Measurements from ENCODE around the gene PDP2.

PDP2 gene, protein sequence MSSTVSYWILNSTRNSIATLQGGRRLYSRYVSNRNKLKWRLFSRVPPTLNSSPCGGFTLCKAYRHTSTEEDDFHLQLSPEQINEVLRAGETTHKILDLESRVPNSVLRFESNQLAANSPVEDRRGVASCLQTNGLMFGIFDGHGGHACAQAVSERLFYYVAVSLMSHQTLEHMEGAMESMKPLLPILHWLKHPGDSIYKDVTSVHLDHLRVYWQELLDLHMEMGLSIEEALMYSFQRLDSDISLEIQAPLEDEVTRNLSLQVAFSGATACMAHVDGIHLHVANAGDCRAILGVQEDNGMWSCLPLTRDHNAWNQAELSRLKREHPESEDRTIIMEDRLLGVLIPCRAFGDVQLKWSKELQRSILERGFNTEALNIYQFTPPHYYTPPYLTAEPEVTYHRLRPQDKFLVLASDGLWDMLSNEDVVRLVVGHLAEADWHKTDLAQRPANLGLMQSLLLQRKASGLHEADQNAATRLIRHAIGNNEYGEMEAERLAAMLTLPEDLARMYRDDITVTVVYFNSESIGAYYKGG

DNA sequence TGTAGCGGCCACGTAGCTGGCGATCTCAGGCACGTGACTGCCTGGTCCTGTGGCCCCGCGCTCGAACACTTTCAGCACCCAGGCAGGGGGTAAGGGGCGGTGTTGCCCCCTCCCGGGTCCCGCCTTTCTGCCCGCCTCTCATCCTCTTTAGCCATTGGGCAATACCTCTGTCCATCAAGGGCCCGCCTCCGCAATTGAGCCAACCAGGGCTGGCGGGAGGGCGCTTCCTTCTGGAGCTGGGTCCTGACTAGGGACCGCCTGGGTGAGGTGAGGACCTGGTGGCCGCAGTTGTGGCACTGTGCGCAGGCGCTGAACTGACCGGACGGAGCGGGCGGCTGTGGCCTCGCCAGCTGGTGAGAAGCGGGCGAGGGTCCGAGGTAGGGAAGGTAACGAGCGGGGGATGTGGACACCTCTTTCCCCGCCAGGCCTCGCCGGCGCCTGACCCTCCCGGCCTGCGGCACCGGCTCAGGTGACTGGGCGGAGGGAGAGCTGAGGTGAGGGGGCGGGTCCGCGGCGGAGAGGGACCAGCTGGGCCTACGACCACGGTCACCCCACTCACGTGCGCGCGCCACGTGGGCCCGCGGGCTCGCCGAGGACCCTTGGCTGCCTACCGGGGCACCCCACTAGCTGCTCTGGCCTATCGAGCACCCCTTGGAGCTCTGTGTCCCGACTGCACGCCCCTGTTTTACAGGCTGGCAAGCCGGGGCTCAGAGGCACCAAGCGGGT is at the start of gene PDP2:
Gene PDP2 (plus strand): TSS at position 228 of the 726 bp plus-strand sequence. CDS start 3,770 bp downstream, outside the sequence.
- peak; percentile 80 for DNase-seq

DNA sequence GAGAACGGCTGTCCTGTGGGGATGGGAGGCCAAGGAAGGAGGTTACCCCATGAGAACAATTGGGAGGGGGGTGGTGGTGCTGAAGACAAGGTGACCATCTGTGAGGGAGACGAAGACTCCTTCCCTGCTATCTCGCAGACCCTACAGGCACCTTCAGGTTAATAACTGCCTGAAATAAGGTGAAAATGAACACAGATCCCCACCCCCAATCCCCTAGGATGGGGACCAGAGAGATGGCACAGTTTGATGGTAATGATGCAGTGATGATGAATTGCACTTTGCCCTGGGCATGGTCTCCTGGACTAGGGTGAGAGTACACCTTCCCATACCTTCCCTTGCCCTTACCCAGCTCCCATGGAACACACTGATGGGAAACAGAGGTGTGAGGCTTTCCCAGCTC is 48.1 kb upstream of the PDP2 start:
- DNase-seq, result no peak

DNA sequence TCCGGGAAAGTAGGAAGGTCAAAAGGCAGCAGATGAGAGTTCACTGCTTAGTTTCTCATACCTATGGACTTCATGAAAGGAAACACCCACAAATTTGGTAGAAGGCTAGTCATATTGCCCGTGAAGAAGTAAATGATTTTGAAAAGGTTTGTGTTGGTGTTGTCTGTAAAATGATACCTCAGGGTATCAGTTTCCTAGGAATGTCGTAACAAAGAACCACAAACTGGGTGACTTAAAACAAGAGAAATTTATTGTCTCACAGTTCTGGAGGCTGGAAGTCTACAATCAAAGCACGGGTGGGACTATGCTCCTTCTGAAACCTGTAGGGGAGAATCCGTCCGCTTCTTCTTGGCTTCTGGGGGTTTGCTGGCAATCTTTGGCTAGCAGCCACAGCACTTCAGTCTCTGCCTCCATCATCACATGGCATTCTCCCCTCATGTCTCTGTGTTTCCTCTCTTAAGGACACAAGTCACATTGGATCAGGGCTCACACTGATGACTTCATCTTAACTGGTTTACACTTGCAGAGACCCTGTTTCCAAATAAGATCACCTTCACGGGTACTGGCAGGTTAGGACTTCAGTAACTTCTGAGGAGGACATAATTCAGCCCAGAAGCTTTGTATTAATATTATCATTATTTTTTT is 47.5 kb upstream of the PDP2 start:
- DNase-seq, result no peak

DNA sequence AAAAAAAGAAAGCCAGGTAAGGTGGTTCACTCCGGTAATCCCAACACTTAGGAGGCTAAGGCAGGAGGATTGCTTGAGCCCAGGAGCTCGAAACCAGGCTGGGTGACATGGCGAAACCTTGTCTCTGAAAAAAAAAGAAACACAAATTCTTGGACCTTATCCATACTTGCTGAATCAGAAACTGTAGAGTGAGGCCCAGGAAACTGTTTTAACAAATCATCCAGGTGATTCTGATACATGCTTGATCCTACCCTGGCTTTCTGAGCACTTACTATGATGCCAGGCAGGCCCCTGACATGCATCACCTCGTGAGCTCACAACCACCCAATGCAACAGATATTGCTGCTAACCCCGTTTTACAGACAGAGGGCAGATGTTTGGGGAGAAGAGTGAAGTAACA is 45.6 kb upstream of the PDP2 start:
- DNase-seq, result no peak

DNA sequence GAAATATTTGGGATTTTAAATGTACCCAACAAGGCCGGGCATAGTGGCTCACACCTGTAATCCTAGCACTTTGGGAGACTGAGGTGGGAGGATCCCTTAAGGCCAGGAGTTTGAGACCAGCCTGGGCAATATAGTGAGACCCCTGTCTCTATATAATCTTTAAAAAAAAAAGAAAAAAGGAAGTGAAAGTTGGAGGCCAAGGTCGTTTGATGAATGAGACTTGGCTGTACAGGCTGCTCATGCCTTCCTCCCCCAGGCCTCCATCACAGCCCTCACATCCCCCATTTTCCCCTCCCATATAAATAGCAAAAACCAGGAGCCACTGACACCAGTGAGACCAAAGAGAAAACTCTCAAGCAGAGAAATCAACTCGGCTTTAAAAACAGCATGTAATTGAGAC is 39.4 kb upstream of the PDP2 start:
- DNase-seq, result no peak

DNA sequence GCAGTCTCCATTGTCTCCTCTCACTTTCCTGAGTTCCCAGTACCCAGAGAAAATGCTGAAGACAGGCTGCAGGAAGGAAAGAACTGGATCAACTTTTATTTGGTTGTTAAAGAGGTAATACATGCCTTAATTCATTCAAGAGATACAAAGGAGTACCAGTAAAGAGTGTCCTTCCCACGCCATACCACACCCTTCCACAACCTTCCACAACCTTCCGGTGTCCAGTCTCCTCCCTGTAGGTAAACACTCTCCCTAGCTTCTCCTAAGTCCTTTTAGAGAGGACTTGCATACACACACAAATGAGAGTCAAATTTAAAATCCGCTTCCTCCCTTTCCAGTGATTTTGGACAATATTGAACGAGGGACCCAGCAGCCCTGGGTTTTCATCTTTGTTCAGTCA is 38.9 kb upstream of the PDP2 start:
- no peak for DNase-seq

DNA sequence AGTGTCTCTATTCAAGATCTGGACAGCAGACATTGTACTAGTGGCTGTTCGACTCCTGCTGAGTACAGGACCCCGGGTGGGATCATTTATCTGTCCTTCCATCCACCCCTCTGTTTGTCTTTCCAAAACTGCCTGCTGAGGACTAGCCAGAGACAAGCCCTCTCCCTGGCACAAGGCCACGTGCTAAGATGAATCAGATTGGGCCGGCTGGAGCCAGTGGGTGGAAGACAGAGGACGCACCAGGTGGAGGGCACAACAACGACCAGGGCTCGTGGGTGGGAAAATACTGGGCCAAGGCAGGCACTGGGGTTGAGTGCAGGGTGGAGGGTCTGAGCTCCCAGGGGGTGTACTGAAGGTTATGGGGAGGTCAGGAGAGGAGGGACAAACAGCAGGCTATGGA is 37.5 kb upstream of the PDP2 start:
- DNase-seq, result no peak

DNA sequence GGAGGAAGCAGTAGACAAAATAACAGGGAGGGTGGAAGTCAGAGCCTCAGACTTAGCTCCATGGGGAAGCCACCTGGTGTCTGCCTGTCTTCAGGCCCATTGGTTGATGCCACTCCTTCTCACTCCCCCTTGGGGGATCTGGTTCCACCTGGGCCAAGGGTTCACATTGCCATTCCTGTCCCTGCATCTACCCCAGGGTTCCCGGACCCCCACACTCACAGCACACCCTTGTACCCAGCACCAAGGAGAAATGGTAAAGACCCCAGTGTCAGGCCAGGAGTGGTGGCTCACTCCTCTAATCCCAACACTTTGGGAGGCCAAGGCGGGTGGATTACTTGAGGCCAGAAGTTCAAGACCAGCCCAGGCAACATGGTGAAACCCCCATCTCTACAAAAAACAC is 37.1 kb upstream of the PDP2 start:
- DNase-seq, result no peak

DNA sequence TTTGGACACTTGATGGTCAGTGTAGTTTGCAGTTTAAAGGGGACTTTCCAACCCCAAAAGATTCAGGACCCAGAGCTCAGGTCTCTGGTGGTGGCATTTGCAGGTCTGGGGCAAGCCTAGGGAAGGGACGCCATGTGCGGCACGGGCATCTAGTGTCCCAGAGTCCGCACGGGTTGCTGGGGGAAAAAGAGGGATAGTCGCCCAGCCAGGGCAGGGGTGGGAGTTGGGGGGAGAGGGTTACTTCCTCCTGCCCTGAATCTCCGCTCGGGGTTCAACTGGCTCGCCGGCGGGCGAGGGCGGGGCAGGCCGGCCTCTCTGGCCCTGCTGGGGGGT is 36.3 kb upstream of the PDP2 start:
- no peak for DNase-seq

DNA sequence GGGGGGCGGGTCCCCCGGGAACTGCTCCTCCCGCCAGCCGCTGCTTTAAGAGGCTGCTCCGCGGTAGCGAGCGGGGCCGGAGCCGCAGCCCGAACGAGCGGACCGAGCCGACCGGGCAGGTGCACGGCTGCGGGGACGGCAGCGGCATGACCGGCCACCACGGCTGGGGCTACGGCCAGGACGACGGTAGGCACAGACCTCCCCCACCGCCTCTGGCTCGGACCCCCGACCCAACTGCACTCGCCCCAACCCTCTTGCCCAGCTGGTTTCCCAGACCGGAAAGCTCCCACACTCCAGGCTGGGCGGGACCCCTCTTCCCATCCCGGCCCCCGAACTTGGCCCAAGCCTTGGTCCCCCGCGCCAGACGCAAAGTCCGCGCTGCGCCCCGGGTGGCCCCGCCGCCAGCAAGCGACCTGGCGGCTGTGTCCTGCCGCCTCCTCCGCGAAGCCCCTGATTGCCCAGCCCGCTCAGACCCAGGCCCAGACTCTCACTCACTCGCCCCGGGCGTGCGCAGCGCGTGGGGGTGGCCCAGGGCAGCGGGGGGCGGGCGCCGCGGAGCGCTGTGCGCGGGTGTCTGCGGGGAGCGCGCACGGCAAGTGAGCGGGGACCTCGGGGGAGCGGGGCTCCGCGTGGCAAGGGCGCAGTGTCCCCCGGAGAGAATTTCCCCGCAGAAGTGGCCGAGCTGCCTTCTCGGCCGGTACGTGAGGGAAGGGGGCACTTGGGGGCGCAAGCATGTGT is 35.8 kb upstream of the PDP2 start, which contains the start of gene CA7:
Gene CA7 (plus strand): TSS at position 73 of the 738 bp plus-strand sequence. CDS start 74 bp downstream, at position 147.
- DNase-seq, result no peak

DNA sequence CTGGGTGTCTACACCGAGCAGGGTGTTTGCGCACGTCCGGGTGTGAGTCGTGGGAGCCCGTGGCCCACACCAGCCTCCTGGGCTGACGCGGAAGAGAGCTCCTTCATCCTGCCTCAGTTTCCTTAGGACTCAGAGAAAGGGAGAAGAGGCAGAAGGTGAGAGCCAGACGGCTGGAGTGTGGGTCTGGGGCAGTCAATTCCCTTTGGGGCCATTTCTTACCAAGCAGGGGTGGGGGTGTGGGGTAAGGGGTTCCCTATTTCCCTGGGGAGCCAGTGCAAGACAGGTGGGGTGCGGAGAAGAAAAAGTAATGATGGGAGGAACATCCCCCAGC is 35.3 kb upstream of the PDP2 start:
- no peak for DNase-seq

DNA sequence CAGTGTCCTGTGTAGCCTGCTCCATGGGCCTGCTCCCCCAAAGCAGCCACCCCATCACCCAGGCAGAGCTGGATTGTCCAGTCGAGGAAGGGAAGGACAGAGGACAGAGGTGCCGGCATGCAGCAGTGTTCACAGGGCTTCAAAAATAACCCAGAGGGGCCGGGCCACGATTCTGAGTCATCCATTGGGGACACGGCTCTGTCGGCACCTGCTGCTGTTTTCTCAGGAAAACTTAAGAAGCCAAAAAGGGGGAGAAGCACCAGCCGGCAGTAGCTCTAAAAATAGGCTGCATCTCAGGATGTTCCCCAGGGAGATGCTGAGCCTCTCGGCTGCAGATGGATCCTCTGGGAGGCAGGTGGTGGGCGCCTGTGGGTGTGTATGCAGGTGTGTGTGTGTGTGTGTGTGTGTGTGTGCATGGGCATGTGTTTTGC is 34.5 kb upstream of the PDP2 start:
- DNase-seq, result peak; percentile 54

DNA sequence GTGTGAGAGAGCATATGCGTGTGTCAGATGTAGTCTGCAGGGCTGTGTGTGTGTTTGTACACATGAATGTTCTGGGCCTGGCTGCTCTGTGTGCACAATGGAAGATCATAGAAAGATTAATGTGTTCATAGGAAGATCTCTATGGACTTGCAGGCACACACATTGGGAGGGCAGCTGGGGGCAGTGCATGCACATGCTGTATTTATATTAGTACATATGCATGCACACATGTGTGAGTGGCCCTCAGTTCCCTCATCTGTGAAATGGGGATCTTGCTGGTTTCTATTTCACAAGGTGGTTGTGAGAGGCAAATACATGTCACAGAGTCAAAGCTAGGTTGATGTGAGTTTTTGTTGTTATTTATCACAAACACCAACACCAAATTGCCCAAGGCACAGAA is 34.0 kb upstream of the PDP2 start:
- no peak for DNase-seq

DNA sequence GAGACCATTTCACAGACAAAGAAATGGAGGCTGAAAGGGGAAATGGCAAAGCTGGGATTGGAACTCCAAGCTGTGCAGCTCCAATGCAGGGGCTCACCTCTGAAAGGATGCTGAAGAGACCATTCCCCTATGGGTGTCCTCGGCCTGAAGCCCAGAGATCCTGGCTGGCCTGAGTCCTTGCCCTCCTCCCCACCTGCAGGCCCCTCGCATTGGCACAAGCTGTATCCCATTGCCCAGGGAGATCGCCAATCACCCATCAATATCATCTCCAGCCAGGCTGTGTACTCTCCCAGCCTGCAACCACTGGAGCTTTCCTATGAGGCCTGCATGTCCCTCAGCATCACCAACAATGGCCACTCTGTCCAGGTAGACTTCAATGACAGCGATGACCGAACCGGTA is 33.5 kb upstream of the PDP2 start:
- no peak for DNase-seq

DNA sequence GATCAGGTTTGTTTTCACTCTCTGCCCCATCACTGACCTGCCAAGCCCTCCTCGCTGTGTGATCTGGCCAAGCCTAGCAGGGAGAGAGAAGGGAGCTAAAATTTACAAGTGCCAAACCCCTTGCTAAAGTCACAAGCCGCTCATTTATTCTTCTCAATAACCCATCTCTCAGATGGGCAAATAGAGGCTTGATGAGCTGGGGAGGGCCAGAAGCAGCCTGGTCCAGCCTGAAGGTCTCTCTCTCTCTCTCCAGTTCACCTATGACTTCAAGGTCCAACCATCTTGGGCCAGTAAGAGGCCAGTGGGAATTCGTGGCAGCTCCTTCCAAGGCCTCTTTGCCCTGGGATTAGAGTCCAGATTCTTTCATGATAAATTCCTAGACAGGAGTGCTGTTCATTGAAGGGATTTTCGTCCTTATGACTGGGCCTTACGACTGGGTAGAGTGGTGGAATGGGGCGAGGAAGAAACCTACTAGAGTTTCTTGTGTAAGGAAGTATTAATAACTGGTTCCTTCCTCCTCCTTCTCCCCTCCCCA is 32.7 kb upstream of the PDP2 start:
- no peak for DNase-seq

DNA sequence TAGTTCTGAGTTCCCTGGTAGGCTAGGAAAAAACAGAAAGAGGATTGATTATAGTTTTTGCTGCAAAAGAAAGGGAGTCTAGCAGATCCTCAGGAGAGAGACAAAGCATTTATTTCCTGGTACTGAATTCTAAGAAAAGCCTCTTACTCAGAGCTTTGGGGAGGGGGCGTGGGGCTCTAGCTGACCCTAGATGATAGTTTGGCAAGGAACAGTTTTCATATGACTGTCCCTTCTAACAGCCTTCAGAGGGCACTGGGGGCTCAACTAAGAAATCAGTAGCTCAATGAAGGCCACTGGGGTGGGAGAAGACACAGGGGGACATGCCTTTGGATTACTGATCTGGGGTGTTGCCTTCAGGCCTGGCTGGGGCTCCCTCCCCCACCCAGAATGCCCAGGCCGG is 32.1 kb upstream of the PDP2 start:
- no peak for DNase-seq

DNA sequence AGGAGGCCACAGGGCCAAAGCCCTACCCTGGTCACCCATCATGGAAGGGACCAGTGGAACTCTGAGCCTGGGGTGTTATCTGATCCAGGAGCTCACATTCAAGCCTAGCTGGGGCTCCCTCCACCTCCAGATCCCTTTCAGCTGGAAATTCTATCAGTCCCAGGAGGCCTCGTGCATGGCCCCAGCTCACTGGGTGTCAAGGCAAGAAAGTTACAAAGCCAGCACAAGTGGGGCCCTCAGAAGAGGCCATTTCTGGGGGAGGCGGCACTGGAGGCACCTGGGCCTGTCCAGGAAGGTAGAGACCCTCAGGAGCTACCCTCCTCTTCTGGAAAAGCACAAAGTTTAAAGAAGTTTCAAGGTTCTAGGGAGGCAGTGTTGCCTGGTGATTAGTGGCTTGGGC is 31.3 kb upstream of the PDP2 start:
- no peak for DNase-seq

DNA sequence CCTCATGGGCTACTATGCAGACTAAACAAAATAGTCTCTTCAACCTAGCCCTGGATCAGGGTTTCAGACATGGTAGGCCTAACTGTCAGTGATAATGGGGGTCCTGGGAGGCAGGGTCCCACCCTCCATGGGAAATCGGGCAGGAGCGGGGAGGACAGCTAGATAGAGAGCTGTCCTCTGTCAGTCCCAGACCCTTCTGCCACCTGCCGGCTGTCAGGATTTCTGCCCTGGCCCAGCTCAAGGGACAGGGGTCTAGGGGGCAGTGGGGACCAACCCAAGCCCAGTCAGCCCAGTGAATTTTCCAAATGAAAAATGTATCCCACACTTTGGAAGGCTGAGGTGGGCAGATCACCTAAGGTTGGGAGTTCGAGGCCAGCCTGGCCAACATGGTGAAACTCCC is 30.8 kb upstream of the PDP2 start:
- DNase-seq, result no peak

DNA sequence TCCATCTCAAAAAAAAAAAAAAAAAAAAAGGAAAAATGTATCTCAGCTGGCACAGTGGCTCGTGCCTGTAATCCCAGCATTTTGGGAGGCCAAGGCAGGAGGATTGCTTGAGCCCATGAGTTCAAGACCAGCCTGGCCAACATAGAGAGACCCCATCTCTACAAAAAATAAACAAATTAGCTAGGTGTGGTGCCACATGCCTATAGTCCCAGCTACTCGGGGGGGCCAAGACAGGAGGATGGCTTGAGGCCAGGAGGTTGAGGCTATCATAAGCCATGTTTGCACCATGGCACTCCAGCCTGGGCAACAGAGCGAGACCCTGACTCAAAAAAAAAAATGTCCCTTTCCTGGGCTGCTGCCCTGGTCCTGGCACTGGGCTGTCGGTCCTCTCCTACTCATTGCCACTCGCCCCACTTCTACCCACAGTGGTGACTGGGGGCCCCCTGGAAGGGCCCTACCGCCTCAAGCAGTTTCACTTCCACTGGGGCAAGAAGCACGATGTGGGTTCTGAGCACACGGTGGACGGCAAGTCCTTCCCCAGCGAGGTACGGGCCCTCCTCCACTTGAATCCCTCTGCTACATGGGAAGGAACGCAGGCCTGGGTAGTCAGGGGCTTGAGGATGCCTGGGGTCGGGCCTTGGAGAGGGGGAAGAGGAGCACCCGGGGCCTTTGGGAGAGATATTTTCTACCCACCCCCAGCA is 30.1 kb upstream of the PDP2 start:
- no peak for DNase-seq

DNA sequence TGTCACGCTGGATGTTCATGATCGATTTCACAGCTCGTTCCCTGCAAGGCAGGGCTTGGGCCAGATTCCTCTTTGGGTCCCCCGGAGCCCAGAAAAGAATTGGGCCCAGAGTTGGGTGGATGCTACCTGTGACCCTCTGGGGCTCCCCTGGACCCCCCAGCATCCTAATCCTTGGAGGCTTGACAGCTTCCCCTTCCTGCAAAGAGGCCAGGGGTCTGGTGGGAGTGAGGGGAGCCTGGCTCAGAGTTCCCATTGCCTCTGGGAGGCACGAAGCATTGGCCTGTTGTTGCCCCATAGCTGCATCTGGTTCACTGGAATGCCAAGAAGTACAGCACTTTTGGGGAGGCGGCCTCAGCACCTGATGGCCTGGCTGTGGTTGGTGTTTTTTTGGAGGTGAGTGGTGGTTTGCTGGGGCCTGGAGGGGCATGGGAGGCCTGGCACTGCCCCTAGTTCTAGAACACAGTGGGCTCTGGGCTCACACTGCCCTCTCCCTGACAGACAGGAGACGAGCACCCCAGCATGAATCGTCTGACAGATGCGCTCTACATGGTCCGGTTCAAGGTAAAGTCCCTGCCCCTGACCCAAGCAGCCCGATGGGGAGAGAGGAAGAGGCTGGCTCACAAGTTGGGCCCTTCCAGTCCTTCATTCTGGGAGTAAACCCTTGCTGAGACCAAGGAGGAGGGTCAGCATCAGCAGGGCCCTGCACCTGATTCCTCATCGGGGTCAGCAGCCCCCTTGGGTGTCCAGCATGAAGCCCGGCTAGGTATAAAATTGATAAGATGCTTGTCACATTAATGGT is 28.9 kb upstream of the PDP2 start:
- no peak for DNase-seq

Data from NCI-H526 treated with DMSO at 0.1 percent for 48 hours (cell line).